PC-3 (cell line): ENCODE results near the gene MGAT3.

Experiments
- CTCF ChIP-seq: fragments of 300-600 bp; sonication (generic); conservative IDR thresholded peaks from 2 replicates; pipeline ENCODE4 v1.5.1; 2017; ENCODE audit warnings: antibody characterized with exemption, low read depth, mild to moderate bottlenecking, low read length
- EZH2 ChIP-seq: fragments of 300-600 bp; sonication (generic); IDR thresholded peaks from one replicate; pipeline ENCODE4 v1.6.1; 2017; ENCODE audit warnings: antibody characterized with exemption, mild to moderate bottlenecking, low read length; ENCODE audit not compliant: unreplicated experiment
- EZH2phosphoT487 ChIP-seq: fragments of 300-600 bp; sonication (generic); IDR thresholded peaks from 2 replicates; pipeline ENCODE4 v1.6.1; 2018; ENCODE audit warnings: mild to moderate bottlenecking, antibody characterized with exemption, low read length, borderline replicate concordance

DNA sequence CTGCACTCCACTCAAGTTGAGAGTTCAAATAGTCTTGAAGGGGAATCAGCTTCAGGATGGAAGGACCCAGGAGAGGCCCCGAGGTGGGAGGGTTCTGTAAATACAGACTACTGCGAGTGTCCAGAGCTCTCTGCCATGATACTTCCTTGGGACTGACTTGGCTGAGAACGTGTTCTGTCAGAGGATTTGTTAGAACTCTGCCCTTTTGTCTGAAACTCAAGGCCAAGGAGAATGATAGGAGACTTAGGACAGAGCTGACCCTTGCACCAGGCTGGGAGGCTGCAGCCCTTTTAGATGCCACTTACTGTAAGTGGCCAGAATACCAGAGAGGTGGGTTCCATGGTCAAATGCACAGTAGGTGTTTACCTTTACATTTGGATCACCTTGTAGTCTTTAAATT is 60.7 kb downstream of the MGAT3 start:
- no peak for TF ChIP-seq CTCF
- TF ChIP-seq EZH2: no peak
- no peak for TF ChIP-seq EZH2phosphoT487
